ENCODE data around the gene TIMM10.

DNA sequence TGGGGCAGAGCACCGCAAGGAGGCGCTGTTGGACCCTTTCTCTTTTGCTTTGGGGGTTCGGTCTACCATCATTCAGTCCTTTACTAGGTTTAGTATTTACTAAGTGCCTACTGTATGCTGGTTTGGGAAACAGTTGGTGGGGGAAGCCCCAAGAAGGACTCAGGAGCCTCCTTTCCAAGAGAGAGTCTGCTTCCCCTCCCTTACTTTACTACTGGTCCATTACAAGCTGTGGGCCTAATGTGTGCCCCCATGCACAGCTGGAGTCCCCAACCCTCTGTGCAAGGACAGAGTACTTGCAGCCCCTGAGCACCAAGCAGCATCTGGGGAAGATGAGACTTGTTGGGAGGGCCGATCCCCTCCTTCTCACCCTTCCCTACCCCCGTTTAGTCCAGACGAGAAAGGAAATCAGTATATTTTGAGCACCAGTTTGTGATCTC lies 37.8 kb upstream of the TIMM10 start:
- peak in 1 of 4 donors; percentile 12 for TF ChIP-seq POLR2A (IDR thresholded peaks at IDR 0.05)
- TF ChIP-seq, protein P1, sequence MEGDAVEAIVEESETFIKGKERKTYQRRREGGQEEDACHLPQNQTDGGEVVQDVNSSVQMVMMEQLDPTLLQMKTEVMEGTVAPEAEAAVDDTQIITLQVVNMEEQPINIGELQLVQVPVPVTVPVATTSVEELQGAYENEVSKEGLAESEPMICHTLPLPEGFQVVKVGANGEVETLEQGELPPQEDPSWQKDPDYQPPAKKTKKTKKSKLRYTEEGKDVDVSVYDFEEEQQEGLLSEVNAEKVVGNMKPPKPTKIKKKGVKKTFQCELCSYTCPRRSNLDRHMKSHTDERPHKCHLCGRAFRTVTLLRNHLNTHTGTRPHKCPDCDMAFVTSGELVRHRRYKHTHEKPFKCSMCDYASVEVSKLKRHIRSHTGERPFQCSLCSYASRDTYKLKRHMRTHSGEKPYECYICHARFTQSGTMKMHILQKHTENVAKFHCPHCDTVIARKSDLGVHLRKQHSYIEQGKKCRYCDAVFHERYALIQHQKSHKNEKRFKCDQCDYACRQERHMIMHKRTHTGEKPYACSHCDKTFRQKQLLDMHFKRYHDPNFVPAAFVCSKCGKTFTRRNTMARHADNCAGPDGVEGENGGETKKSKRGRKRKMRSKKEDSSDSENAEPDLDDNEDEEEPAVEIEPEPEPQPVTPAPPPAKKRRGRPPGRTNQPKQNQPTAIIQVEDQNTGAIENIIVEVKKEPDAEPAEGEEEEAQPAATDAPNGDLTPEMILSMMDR (IDR thresholded peaks at IDR 0.05) = peak in 2 of 6 experiments; percentile 90 to 91
- no peak for TF ChIP-seq EP300 (IDR thresholded peaks at IDR 0.05)
- no peak for TF ChIP-seq POLR2AphosphoS5 (IDR thresholded peaks at IDR 0.05)
